Prostate gland (tissue), 2 donors: ENCODE results near the gene ACTA2. TPM values are rescaled to one million over a fixed set of nuclear protein-coding genes. Genes with fewer than 3 reads are reported as not detected.
A peak's percentile ranks its signal among the peaks of the same experiment; 100 is the strongest.

Source experiments
- DNase-seq: peaks from one replicate; pipeline ENCODE4 v3.0.0-alpha.2; 2019; ENCODE audit warnings: low spot score
- H3K27ac ChIP-seq, 2 donors: fragments of 200-600 bp; sonication (generic); 2 replicates each; pipeline ENCODE4 v1.5.1; 2017 to 2019
- H3K27me3 ChIP-seq: fragments of 200-600 bp; sonication (generic); replicated peaks from 2 replicates; pipeline ENCODE4 v1.5.1; 2019; ENCODE audit not compliant: insufficient read depth
- H3K36me3 ChIP-seq, 2 donors: fragments of 200-600 bp; sonication (generic); 1 replicate in 1 of 2; 2 replicates in 1 of 2; pipeline versions ENCODE4 v1.5.1 to v1.8.1; 2017 to 2019
- H3K4me1 ChIP-seq: fragments of 200-600 bp; sonication (generic); replicated peaks from 2 replicates; pipeline ENCODE4 v1.5.1; 2019
- H3K4me3 ChIP-seq, 2 donors: fragments of 200-600 bp; sonication (generic); 2 replicates each; pipeline ENCODE4 v1.5.1; 2017 to 2019
- H3K9me3 ChIP-seq: fragments of 200-600 bp; sonication (generic); 2 replicates; pipeline ENCODE4 v1.5.1; 2017
- CTCF ChIP-seq, 4 experiments: fragments of 200-600 bp in 2 of 4; fragments of 450-650 bp in 2 of 4; sonication (generic) in 2 of 4; IDR thresholded peaks; 1 replicate in 3 of 4; 2 replicates in 1 of 4; pipeline ENCODE4 v1.5.1; 2016 to 2019; ENCODE audit warnings: antibody characterized with exemption in 4 of 4, mild to moderate bottlenecking in 2 of 4, moderate library complexity in 2 of 4
- POLR2A ChIP-seq: fragments of 450-650 bp; IDR thresholded peaks from one replicate; pipeline ENCODE4 v1.6.1; 2016; ENCODE audit warnings: antibody characterized with exemption, mild to moderate bottlenecking
- POLR2AphosphoS5 ChIP-seq: sonication (generic); formaldehyde crosslinking; IDR thresholded peaks from one replicate; pipeline ENCODE4 v1.6.1; 2017; ENCODE audit warnings: antibody characterized with exemption
- WGBS: methylation state at CpG from one replicate; pipeline ENCODE4 v1.1.5; 2018; 5-methylcytosine and 5-hydroxymethylcytosine counted together
- intact Hi-C: fragments of 100-400 bp; cut with DNase I; formaldehyde crosslinking; loops from one replicate; pipeline ENCODE4 v1.14.2; 2022
- total RNA-seq, 2 donors: library from RNA; depleted of rRNA; stranded (reverse); fragments of >200 nt; gene quantifications; one replicate each; pipeline ENCODE4 v1.1.0, GENCODE V29; 2016

Gene ACTA2
- total RNA-seq, 2 donors from 2014 or later, result 1,024 to 1,957 TPM

GRCh38 chr10:88987243-88987725 is 34.7 kb upstream of the ACTA2 start:
- Histone ChIP-seq H3K4me1 (no peaks in the 10 kb centered on the region), H3K27ac (no peak overlapping the region), H3K4me3 (no peak overlapping the region), H3K36me3 (no peaks in the 10 kb centered on the region), H3K27me3 (no peaks in the 10 kb centered on the region), H3K9me3 (no peaks in the 10 kb centered on the region)
- no peak for TF ChIP-seq POLR2AphosphoS5
- no peak for TF ChIP-seq POLR2A
- TF ChIP-seq CTCF (IDR thresholded peaks at IDR 0.05), result no peak
- DNase-seq, result no peak
- intact Hi-C loops, result loop anchor here (2.0 kb wide), 1 partner anchor 48 kb away; no protein-coding TSS in a partner anchor

- Histone ChIP-seq H3K9me3 (no peaks in the 10 kb centered on the region), H3K36me3 (no peaks in the 10 kb centered on the region), H3K4me1 (no peaks in the 10 kb centered on the region), H3K27ac (no peak overlapping the region), H3K4me3 (no peak overlapping the region), H3K27me3 (no peaks in the 10 kb centered on the region)
- DNase-seq, result peak; percentile 26
- TF ChIP-seq CTCF (IDR thresholded peaks at IDR 0.05) (peak; percentile 61 to 91 (median 74)), POLR2A (no peak)
- 19% methylated on average over 2 of the region's 2 CpGs for WGBS
- intact Hi-C loops, result loop anchor here (2.0 kb wide), 1 partner anchor 48 kb away; no protein-coding TSS in a partner anchor
Observed at GRCh38 chr10:88986549-88987242, 34.1 kb upstream of the ACTA2 start.

GRCh38 chr10:88984525-88984924 is 32.0 kb upstream of the ACTA2 start:
- Histone ChIP-seq H3K27ac (no peak overlapping the region), H3K9me3 (no peaks in the 10 kb centered on the region), H3K36me3 (no peaks in the 10 kb centered on the region), H3K27me3 (no peaks in the 10 kb centered on the region), H3K4me3 (no peak overlapping the region), H3K4me1 (no peaks in the 10 kb centered on the region)
- intact Hi-C loops, result no loop called here
- no peak for TF ChIP-seq CTCF (IDR thresholded peaks at IDR 0.05)
- TF ChIP-seq POLR2AphosphoS5, result no peak
- no peak for TF ChIP-seq POLR2A
- no peak for DNase-seq

GRCh38 chr10:88983939-88984338 is 31.4 kb upstream of the ACTA2 start:
- Histone ChIP-seq H3K27ac (peak overlapping the region in 1 of 2 donors; percentile 21), H3K9me3 (no peaks in the 10 kb centered on the region), H3K4me1 (no peaks in the 10 kb centered on the region), H3K36me3 (no peaks in the 10 kb centered on the region), H3K27me3 (no peaks in the 10 kb centered on the region), H3K4me3 (no peak overlapping the region)
- DNase-seq, result no peak
- TF ChIP-seq POLR2AphosphoS5 (no peak), POLR2A (no peak), CTCF (IDR thresholded peaks at IDR 0.05) (no peak)
- 22% methylated on average over 1 of the region's 1 CpG for WGBS
- intact Hi-C loops, result no loop called here

GRCh38 chr10:88983206-88983605 is 30.6 kb upstream of the ACTA2 start:
- no peak for DNase-seq
- TF ChIP-seq POLR2A (no peak), POLR2AphosphoS5 (no peak), CTCF (IDR thresholded peaks at IDR 0.05) (no peak)
- no peaks in the 10 kb centered on the region for H3K36me3 ChIP-seq
- intact Hi-C loops, result no loop called here
- H3K4me1 ChIP-seq, result no peaks in the 10 kb centered on the region
- H3K27me3 ChIP-seq, result no peaks in the 10 kb centered on the region
- WGBS, result 27% methylated on average over 2 of the region's 2 CpGs
- peak overlapping the region; percentile 58 to 64 for H3K27ac ChIP-seq
- no peaks in the 10 kb centered on the region for H3K9me3 ChIP-seq
- no peak overlapping the region for H3K4me3 ChIP-seq
